ENCODE results near the gene RPS6KA1. TPM values are rescaled to one million over a fixed set of nuclear protein-coding genes. Genes with fewer than 3 reads are reported as not detected.

The RPS6KA1 gene
- total and polyA plus RNA-seq, 2 donors from 2014 or later, result 39.5 to 58.1 TPM

DNA sequence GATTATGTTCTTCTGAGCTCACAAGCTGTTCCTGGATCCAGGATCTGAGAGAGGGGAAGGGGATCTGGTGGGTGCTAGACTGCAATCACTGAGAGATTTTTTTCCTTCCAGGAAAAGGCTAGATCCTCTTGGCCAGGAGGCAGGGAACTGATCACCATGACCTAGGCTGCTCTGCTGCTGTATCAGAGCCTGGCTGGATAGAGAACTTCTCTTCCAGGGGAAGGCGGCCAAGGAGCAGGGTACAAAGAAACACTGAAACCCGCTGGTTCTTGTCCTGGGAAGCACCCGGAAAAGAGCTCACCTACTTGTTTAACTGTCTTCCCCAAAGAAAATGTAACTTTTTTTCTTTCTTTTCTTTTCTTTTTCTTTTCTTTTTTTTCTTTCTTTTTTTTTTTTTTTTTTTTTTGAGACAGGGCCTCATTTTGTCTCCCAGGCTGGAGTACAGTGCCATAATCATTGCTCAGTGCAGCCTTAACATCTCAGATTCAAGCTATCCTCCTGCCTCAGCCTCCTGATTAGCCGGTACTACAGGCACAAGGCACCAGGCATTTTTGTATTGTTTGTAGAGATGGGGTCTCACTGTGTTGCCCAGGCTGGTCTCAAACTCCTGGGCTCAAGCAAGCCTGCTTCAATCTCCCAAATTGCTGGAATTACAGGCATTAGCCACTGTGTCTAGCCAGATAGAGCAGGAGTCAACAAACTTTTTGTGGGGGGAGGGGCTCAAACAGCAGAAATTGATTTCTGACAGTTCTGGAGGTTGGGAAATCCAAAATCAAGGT lies 12.4 kb upstream of the RPS6KA1 start:
- Histone ChIP-seq H3K9me3 (ENCODE audit: control insufficient read depth in 2 of 3, insufficient read depth in 1 of 3, low read length in 3 of 3) (no peaks in the 10 kb centered on the region), H3K27me3 (ENCODE audit: control insufficient read depth, insufficient read depth, low read length) (no peaks in the 10 kb centered on the region), H3K27ac (ENCODE audit: low read depth in 2 of 2, low read length in 2 of 2) (no peak overlapping the region), H3K4me1 (ENCODE audit: control insufficient read depth in 2 of 3, insufficient read depth in 2 of 3, low read depth in 1 of 3, low read length in 3 of 3) (no peaks in the 10 kb centered on the region), H3K9ac (ENCODE audit: low read length in 3 of 3) (no peak overlapping the region), H3K36me3 (ENCODE audit: control insufficient read depth in 2 of 3, insufficient read depth in 3 of 3, low read length in 3 of 3) (no peaks in the 10 kb centered on the region), H3K4me3 (ENCODE audit: low read length in 3 of 3) (no peak overlapping the region)
- FAIRE-seq, result no peak
- TF ChIP-seq CTCF (IDR thresholded peaks at IDR 0.05; ENCODE audit: borderline replicate concordance, extremely low read depth, insufficient read depth), result no peak
- intact Hi-C loops (cut with DNase I), result no loop called here
- DNase-seq, result peak in 1 of 5 donors; percentile 1

GRCh38 chr1:26517766-26518049 lies 11.9 kb upstream of the RPS6KA1 start:
- no peak overlapping the region for H3K4me3 ChIP-seq (ENCODE audit: low read length in 3 of 3)
- no peaks in the 10 kb centered on the region for H3K9me3 ChIP-seq (ENCODE audit: control insufficient read depth in 2 of 3, insufficient read depth in 1 of 3, low read length in 3 of 3)
- H3K27ac ChIP-seq (ENCODE audit: low read depth in 2 of 2, low read length in 2 of 2), result no peak overlapping the region
- H3K4me1 ChIP-seq (ENCODE audit: control insufficient read depth in 2 of 3, insufficient read depth in 2 of 3, low read depth in 1 of 3, low read length in 3 of 3), result no peaks in the 10 kb centered on the region
- intact Hi-C loops (cut with DNase I), result no loop called here
- H3K9ac ChIP-seq (ENCODE audit: low read length in 3 of 3), result no peak overlapping the region
- FAIRE-seq (no peak), DNase-seq (no peak)
- no peak for TF ChIP-seq CTCF (IDR thresholded peaks at IDR 0.05; ENCODE audit: borderline replicate concordance, extremely low read depth, insufficient read depth)
- H3K36me3 ChIP-seq (ENCODE audit: control insufficient read depth in 2 of 3, insufficient read depth in 3 of 3, low read length in 3 of 3), result no peaks in the 10 kb centered on the region
- no peaks in the 10 kb centered on the region for H3K27me3 ChIP-seq (ENCODE audit: control insufficient read depth, insufficient read depth, low read length)

GRCh38 chr1:26518355-26518754 lies 11.2 kb upstream of the RPS6KA1 start:
- Histone ChIP-seq H3K9ac (ENCODE audit: low read length in 3 of 3) (no peak overlapping the region), H3K27ac (ENCODE audit: low read depth in 2 of 2, low read length in 2 of 2) (no peak overlapping the region), H3K4me1 (ENCODE audit: control insufficient read depth in 2 of 3, insufficient read depth in 2 of 3, low read depth in 1 of 3, low read length in 3 of 3) (no peaks in the 10 kb centered on the region), H3K36me3 (ENCODE audit: control insufficient read depth in 2 of 3, insufficient read depth in 3 of 3, low read length in 3 of 3) (no peaks in the 10 kb centered on the region), H3K9me3 (ENCODE audit: control insufficient read depth in 2 of 3, insufficient read depth in 1 of 3, low read length in 3 of 3) (no peaks in the 10 kb centered on the region), H3K4me3 (ENCODE audit: low read length in 3 of 3) (no peak overlapping the region), H3K27me3 (ENCODE audit: control insufficient read depth, insufficient read depth, low read length) (no peaks in the 10 kb centered on the region)
- DNase-seq (no peak), FAIRE-seq (no peak)
- TF ChIP-seq CTCF (IDR thresholded peaks at IDR 0.05; ENCODE audit: borderline replicate concordance, extremely low read depth, insufficient read depth), result no peak
- intact Hi-C loops (cut with DNase I), result no loop called here

DNA sequence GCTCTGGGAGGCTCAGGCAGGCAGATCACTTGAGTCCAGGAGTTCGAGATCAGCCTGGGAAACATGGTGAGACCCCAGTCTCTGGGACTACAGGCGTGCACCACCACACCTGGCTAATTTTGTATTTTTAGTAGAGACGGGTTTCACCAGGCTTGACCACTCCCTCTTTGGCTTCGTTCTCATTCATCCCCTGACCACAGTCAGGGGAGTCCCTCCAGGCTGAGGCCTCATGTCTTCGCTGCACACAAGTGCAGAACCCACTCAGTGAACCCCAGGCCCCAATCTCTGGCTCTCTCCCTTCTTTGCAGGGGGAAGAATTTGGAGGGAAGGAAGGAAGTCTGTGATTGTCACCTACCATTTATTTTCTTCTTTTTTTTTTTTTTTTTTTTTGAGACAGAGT lies 9.2 kb upstream of the RPS6KA1 start:
- DNase-seq (peak in 1 of 5 donors; percentile 34), FAIRE-seq (no peak)
- Histone ChIP-seq H3K27ac (ENCODE audit: low read depth in 2 of 2, low read length in 2 of 2) (no peak overlapping the region), H3K36me3 (ENCODE audit: control insufficient read depth in 2 of 3, insufficient read depth in 3 of 3, low read length in 3 of 3) (no peaks in the 10 kb centered on the region), H3K4me1 (ENCODE audit: control insufficient read depth in 2 of 3, insufficient read depth in 2 of 3, low read depth in 1 of 3, low read length in 3 of 3) (no peaks in the 10 kb centered on the region), H3K9me3 (ENCODE audit: control insufficient read depth in 2 of 3, insufficient read depth in 1 of 3, low read length in 3 of 3) (no peaks in the 10 kb centered on the region), H3K4me3 (ENCODE audit: low read length in 3 of 3) (no peak overlapping the region), H3K9ac (ENCODE audit: low read length in 3 of 3) (no peak overlapping the region), H3K27me3 (ENCODE audit: control insufficient read depth, insufficient read depth, low read length) (no peaks in the 10 kb centered on the region)
- TF ChIP-seq CTCF (IDR thresholded peaks at IDR 0.05; ENCODE audit: borderline replicate concordance, extremely low read depth, insufficient read depth), result no peak
- intact Hi-C loops (cut with DNase I), result no loop called here
